HepG2 (cell line): Measurements from ENCODE around the gene SMPD3. TPM values are rescaled to one million over a fixed set of nuclear protein-coding genes. Genes with fewer than 3 reads are reported as not detected.

Source experiments
- ARHGAP35 ChIP-seq: sonication (generic); formaldehyde crosslinking; IDR thresholded peaks from 2 replicates; pipeline ENCODE4 v1.9.0; 2022; ENCODE audit warnings: mild to moderate bottlenecking, inconsistent platforms, moderate library complexity, missing genetic modification reagents, borderline replicate concordance
- KDM5A ChIP-seq: fragments of 200-600 bp; sonication (generic); IDR thresholded peaks from 2 replicates; pipeline ENCODE4 v1.7.0; 2018; ENCODE audit warnings: antibody characterized with exemption, mild to moderate bottlenecking, low read length, borderline replicate concordance
- KLF16 ChIP-seq, 2 experiments: sonication (generic) in 1 of 2; formaldehyde crosslinking in 1 of 2; IDR thresholded peaks; 2 replicates each; pipeline versions ENCODE4 v1.6.1 to v1.8.0; 2016 to 2023; ENCODE audit warnings: missing genetic modification reagents in 2 of 2, missing compliant biosample characterization in 1 of 2
- ZFY ChIP-seq: sonication (generic); formaldehyde crosslinking; IDR thresholded peaks from 2 replicates; pipeline ENCODE4 v1.4.0; 2020; ENCODE audit warnings: missing genetic modification reagents
- ZNF121 ChIP-seq: sonication (generic); formaldehyde crosslinking; IDR thresholded peaks from 2 replicates; pipeline ENCODE4 v1.5.0; 2020; ENCODE audit warnings: mild to moderate bottlenecking, missing genetic modification reagents
- ZNF350 ChIP-seq: sonication (generic); formaldehyde crosslinking; IDR thresholded peaks from 2 replicates; pipeline ENCODE4 v1.4.0; 2020; ENCODE audit warnings: mild to moderate bottlenecking, low read depth, missing genetic modification reagents, borderline replicate concordance
- polyA plus RNA-seq, 8 experiments: library from polyadenylated mRNA; depleted of rRNA in 3 of 8; stranded (reverse) in 7 of 8; unstranded in 1 of 8; fragments of >200 nt; fragmentation: Illumina TruSeq in 4 of 8; extraction: Trizol in 4 of 8; gene quantifications; 2 replicates each; pipeline versions ENCODE4 v1.2.1 to v1.2.3, GENCODE V29; 2011 to 2016; ENCODE audit warnings: low read depth in 4 of 8, missing spikeins in 1 of 8, mixed read lengths in 1 of 8; ENCODE audit not compliant: insufficient read depth in 1 of 8
- total RNA-seq, 5 experiments: library from RNA; depleted of rRNA; stranded (reverse); fragments of >200 nt; fragmentation: Illumina TruSeq; extraction: Trizol; gene quantifications; 2 replicates each; pipeline ENCODE4 v1.2.3, GENCODE V29; 2016; ENCODE audit warnings: low read depth in 1 of 5
- TF ChIP-seq, protein P1 (sequence below): sonication (generic); formaldehyde crosslinking; IDR thresholded peaks from 2 replicates; pipeline ENCODE4 v1.4.0; 2020; ENCODE audit warnings: mild to moderate bottlenecking, missing genetic modification reagents, borderline replicate concordance
- TF ChIP-seq, protein P2 (sequence below): sonication (generic); formaldehyde crosslinking; IDR thresholded peaks from 2 replicates; pipeline ENCODE4 v1.5.0; 2020; ENCODE audit warnings: mild to moderate bottlenecking, missing genetic modification reagents, borderline replicate concordance
- TF ChIP-seq, protein P3 (sequence below): conservative IDR thresholded peaks from 2 replicates; pipeline ENCODE4 v1.6.1; 2018; ENCODE audit warnings: missing genetic modification reagents
- TF ChIP-seq, protein P4 (sequence below): sonication (generic); formaldehyde crosslinking; IDR thresholded peaks from 2 replicates; pipeline ENCODE4 v1.5.0; 2020; ENCODE audit warnings: mild to moderate bottlenecking, missing genetic modification reagents
- TF ChIP-seq, protein P5 (sequence below): IDR thresholded peaks from 2 replicates; pipeline ENCODE4 v1.6.1; 2016; ENCODE audit warnings: mild to moderate bottlenecking, missing biosample characterization, missing genetic modification reagents

SMPD3 gene
- total and polyA plus RNA-seq, 2 of the 13 experiments (the other 11 are each of a cell fraction or from before 2014, with no cell fraction given) = 0.07 to 0.32 TPM

DNA sequence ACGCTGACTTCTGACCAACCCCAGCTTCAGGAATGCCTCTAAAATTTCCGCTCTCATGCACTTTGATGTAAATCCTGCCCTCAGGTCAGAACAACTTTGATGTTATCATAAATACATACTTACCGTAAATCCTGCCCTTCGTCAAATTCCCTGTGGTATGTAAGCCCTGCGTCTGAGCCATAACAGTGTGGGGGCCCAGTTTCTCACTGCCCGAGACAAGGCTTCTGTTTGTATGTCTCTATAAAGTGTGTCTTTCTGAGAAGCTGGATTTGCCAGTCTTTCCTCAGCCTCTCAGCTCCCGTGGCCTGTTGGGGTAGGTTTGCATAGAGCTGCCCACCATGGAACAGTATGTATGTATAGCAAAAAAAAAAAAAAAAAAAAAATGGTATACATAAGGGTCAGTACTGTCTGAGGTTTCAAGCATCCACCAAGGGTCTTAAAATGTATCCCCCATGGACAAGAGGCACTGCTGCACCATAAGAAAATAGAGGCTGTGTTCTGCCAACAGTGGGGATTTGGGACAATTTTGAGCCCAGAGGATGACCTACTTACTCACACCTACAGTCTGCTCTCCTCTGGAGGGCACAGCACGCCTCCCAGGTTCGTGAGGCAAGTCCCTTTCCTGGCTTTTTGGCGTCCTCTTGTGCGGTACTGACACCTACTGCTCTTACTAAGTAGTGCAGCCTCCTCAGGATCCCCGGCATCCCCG lies 120.0 kb downstream of the SMPD3 start (continued):
- TF ChIP-seq KLF16 (CRISPR knock-in tag; IDR thresholded peaks at IDR 0.05) = peak in 1 of 2 experiments; percentile 43; a peak in 1 of 4 replicates
- TF ChIP-seq, protein P1, sequence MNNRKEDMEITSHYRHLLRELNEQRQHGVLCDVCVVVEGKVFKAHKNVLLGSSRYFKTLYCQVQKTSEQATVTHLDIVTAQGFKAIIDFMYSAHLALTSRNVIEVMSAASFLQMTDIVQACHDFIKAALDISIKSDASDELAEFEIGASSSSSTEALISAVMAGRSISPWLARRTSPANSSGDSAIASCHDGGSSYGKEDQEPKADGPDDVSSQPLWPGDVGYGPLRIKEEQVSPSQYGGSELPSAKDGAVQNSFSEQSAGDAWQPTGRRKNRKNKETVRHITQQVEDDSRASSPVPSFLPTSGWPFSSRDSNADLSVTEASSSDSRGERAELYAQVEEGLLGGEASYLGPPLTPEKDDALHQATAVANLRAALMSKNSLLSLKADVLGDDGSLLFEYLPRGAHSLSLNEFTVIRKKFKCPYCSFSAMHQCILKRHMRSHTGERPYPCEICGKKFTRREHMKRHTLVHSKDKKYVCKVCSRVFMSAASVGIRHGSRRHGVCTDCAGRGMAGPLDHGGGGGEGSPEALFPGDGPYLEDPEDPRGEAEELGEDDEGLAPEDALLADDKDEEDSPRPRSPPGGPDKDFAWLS (CRISPR knock-in tag) = no peak
- no peak; the same call in 1 of the 2 replicates for TF ChIP-seq ZNF121 (CRISPR knock-in tag)
- TF ChIP-seq ZNF350 = peak; percentile 69; the same call in 1 of the 2 replicates
- TF ChIP-seq ARHGAP35 (CRISPR knock-in tag) = no peak
- TF ChIP-seq, protein P2, sequence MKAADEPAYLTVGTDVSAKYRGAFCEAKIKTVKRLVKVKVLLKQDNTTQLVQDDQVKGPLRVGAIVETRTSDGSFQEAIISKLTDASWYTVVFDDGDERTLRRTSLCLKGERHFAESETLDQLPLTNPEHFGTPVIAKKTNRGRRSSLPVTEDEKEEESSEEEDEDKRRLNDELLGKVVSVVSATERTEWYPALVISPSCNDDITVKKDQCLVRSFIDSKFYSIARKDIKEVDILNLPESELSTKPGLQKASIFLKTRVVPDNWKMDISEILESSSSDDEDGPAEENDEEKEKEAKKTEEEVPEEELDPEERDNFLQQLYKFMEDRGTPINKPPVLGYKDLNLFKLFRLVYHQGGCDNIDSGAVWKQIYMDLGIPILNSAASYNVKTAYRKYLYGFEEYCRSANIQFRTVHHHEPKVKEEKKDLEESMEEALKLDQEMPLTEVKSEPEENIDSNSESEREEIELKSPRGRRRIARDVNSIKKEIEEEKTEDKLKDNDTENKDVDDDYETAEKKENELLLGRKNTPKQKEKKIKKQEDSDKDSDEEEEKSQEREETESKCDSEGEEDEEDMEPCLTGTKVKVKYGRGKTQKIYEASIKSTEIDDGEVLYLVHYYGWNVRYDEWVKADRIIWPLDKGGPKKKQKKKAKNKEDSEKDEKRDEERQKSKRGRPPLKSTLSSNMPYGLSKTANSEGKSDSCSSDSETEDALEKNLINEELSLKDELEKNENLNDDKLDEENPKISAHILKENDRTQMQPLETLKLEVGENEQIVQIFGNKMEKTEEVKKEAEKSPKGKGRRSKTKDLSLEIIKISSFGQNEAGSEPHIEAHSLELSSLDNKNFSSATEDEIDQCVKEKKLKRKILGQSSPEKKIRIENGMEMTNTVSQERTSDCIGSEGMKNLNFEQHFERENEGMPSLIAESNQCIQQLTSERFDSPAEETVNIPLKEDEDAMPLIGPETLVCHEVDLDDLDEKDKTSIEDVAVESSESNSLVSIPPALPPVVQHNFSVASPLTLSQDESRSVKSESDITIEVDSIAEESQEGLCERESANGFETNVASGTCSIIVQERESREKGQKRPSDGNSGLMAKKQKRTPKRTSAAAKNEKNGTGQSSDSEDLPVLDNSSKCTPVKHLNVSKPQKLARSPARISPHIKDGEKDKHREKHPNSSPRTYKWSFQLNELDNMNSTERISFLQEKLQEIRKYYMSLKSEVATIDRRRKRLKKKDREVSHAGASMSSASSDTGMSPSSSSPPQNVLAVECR (CRISPR knock-in tag) = peak; percentile 65; the same call in 1 of the 2 replicates
- TF ChIP-seq KDM5A = peak; percentile 31; the same call in 1 of the 2 replicates
- TF ChIP-seq, protein P3, sequence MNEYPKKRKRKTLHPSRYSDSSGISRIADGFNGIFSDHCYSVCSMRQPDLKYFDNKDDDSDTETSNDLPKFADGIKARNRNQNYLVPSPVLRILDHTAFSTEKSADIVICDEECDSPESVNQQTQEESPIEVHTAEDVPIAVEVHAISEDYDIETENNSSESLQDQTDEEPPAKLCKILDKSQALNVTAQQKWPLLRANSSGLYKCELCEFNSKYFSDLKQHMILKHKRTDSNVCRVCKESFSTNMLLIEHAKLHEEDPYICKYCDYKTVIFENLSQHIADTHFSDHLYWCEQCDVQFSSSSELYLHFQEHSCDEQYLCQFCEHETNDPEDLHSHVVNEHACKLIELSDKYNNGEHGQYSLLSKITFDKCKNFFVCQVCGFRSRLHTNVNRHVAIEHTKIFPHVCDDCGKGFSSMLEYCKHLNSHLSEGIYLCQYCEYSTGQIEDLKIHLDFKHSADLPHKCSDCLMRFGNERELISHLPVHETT = no peak
- no peak for TF ChIP-seq ZFY (CRISPR knock-in tag)
- TF ChIP-seq, protein P4, sequence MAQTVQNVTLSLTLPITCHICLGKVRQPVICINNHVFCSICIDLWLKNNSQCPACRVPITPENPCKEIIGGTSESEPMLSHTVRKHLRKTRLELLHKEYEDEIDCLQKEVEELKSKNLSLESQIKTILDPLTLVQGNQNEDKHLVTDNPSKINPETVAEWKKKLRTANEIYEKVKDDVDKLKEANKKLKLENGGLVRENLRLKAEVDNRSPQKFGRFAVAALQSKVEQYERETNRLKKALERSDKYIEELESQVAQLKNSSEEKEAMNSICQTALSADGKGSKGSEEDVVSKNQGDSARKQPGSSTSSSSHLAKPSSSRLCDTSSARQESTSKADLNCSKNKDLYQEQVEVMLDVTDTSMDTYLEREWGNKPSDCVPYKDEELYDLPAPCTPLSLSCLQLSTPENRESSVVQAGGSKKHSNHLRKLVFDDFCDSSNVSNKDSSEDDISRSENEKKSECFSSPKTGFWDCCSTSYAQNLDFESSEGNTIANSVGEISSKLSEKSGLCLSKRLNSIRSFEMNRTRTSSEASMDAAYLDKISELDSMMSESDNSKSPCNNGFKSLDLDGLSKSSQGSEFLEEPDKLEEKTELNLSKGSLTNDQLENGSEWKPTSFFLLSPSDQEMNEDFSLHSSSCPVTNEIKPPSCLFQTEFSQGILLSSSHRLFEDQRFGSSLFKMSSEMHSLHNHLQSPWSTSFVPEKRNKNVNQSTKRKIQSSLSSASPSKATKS = no peak
- TF ChIP-seq, protein P5, sequence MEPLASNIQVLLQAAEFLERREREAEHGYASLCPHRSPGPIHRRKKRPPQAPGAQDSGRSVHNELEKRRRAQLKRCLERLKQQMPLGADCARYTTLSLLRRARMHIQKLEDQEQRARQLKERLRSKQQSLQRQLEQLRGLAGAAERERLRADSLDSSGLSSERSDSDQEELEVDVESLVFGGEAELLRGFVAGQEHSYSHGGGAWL (CRISPR knock-in tag) = no peak
